HEK293T (cell line): ENCODE results near the gene SYNE1.

ENCODE experiments used
- ARNT ChIP-seq: fragments of 450-650 bp; IDR thresholded peaks from 2 replicates; pipeline ENCODE4 v1.6.1; 2017; ENCODE audit warnings: mild to moderate bottlenecking
- BHLHE40 ChIP-seq: fragments of 450-650 bp; IDR thresholded peaks from 2 replicates; pipeline ENCODE4 v1.6.1; 2016; ENCODE audit warnings: mild to moderate bottlenecking, moderate library complexity, borderline replicate concordance
- ELF4 ChIP-seq: fragments of 450-650 bp; IDR thresholded peaks from 2 replicates; pipeline ENCODE4 v1.6.1; 2017; ENCODE audit warnings: antibody characterized with exemption
- FOXA1 ChIP-seq: fragments of 450-650 bp; IDR thresholded peaks from 2 replicates; pipeline ENCODE4 v1.6.1; 2016; ENCODE audit warnings: mild to moderate bottlenecking
- FOXM1 ChIP-seq: fragments of 450-650 bp; IDR thresholded peaks from 2 replicates; pipeline ENCODE4 v1.6.1; 2017; ENCODE audit warnings: mild to moderate bottlenecking, borderline replicate concordance
- HDGF ChIP-seq: fragments of 450-650 bp; IDR thresholded peaks from 2 replicates; pipeline ENCODE4 v1.6.1; 2017; ENCODE audit warnings: antibody characterized with exemption, borderline replicate concordance
- SP1 ChIP-seq: fragments of 450-650 bp; IDR thresholded peaks from 2 replicates; pipeline ENCODE4 v1.6.1; 2017
- SUZ12 ChIP-seq: fragments of 450-650 bp; IDR thresholded peaks from 2 replicates; pipeline ENCODE4 v1.6.1; 2016; ENCODE audit warnings: mild to moderate bottlenecking
- TARDBP ChIP-seq: fragments of 450-650 bp; IDR thresholded peaks from 2 replicates; pipeline ENCODE4 v1.6.1; 2016
- ZNF384 ChIP-seq: fragments of 450-650 bp; IDR thresholded peaks from 2 replicates; pipeline ENCODE4 v1.6.1; 2016

DNA sequence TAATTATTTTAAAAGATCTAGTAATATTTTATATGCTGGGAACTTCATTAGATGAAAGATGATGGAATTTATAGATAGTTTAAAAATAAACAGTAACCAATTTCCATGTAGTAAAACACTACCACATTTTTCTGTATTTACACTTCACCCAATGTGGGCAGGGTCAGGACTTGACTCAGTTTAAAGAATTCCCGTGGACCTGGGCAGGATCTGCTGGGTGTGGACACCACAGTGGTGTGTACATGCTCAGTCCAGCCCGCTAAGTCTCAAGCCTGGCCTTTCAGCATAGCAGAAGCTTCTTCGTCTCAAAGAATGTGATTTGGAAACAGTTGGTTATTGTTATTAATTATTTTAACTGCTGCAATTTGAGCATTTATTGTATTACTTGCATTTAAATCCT, 364.2 kb downstream of the SYNE1 start:
- TF ChIP-seq ELF4 = no peak
- TF ChIP-seq ZNF384 = no peak
- no peak for TF ChIP-seq TARDBP
- no peak for TF ChIP-seq SUZ12
- TF ChIP-seq FOXM1 = no peak
- no peak for TF ChIP-seq FOXA1
- TF ChIP-seq BHLHE40 = no peak
- TF ChIP-seq ARNT = no peak
- no peak for TF ChIP-seq HDGF
- no peak for TF ChIP-seq SP1
